ENCODE measurements around the gene MRFAP1.
"Not testable (repeated sequence)": the region's sequence is repeated elsewhere in the genome, so short reads cannot be mapped to it uniquely, and the experiment has no call there.

The MRFAP1 gene

GRCh38 chr4:6612961-6613675 lies 27.4 kb upstream of the MRFAP1 start:
- DNase-seq: no peak

GRCh38 chr4:6613676-6614651 lies 26.5 kb upstream of the MRFAP1 start:
- no peak for DNase-seq

- no peak for DNase-seq
These were observed 25.7 kb upstream of the MRFAP1 start for GRCh38 chr4:6614701-6615230.

- no peak for DNase-seq
These were observed 24.1 kb upstream of the MRFAP1 start for GRCh38 chr4:6616087-6616995.

- DNase-seq: no peak
These were observed 23.2 kb upstream of the MRFAP1 start for GRCh38 chr4:6617246-6617645.

- no peak for DNase-seq
These were observed 21.9 kb upstream of the MRFAP1 start for GRCh38 chr4:6618386-6619115.

GRCh38 chr4:6619116-6619465 lies 21.4 kb upstream of the MRFAP1 start:
- DNase-seq: no peak

GRCh38 chr4:6619466-6620255 lies 20.8 kb upstream of the MRFAP1 start:
- DNase-seq: no peak

- DNase-seq: no peak
These were observed 20.2 kb upstream of the MRFAP1 start for GRCh38 chr4:6620296-6620695.

- DNase-seq: no peak
These were observed 19.5 kb upstream of the MRFAP1 start for GRCh38 chr4:6620891-6621555.

- DNase-seq: no peak
These were observed 18.9 kb upstream of the MRFAP1 start for GRCh38 chr4:6621556-6621927.

- DNase-seq: no peak
These were observed 17.7 kb upstream of the MRFAP1 start for GRCh38 chr4:6622744-6623143.

GRCh38 chr4:6625256-6625655 lies 15.2 kb upstream of the MRFAP1 start:
- no peak for DNase-seq

GRCh38 chr4:6626066-6626465 lies 14.4 kb upstream of the MRFAP1 start:
- DNase-seq: no peak

GRCh38 chr4:6627832-6628231 lies 12.7 kb upstream of the MRFAP1 start:
- DNase-seq: no peak

GRCh38 chr4:6628484-6628883 lies 12.0 kb upstream of the MRFAP1 start:
- not testable (repeated sequence) for DNase-seq

- DNase-seq: no peak
These were observed 8.4 kb upstream of the MRFAP1 start for GRCh38 chr4:6632125-6632524.

GRCh38 chr4:6633091-6633906 lies 7.2 kb upstream of the MRFAP1 start:
- no peak for DNase-seq

GRCh38 chr4:6634746-6635145 lies 5.7 kb upstream of the MRFAP1 start:
- no peak for DNase-seq
